Fibroblast of pulmonary artery (primary cell): ENCODE measurements around the gene RPL27A.

Experiments used
- DNase-seq: peaks from one replicate; pipeline ENCODE4 v3.0.0-alpha.2; 2010; ENCODE audit warnings: low read depth
- H3K4me3 ChIP-seq: replicated peaks from 2 replicates; pipeline ENCODE4 v1.5.1; 2011; ENCODE audit warnings: low read depth, mild to moderate bottlenecking, control low read depth, low read length, moderate library complexity
- CTCF ChIP-seq: IDR thresholded peaks from 2 replicates; pipeline ENCODE4 v1.5.1; 2011; ENCODE audit warnings: mild to moderate bottlenecking, control low read depth, low read length, inconsistent platforms; ENCODE audit errors: missing control alignments

RPL27A gene

DNA sequence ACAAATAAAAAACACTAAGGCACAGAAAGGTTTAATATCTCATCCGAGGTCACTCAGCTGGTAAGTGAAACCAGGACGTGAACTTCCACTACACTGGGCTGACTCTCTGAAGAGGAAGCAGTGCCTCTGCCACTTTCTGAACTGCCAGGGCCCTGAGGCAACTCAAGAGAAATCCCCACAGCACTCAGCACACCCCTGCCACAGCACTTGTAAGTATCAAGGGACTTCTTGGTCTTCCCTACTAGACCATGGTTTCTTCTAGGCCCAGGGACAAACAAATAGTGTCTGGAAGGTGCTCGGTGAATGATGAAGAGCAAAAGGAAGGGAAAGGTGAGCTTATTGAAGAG lies 49.7 kb downstream of the RPL27A start:
- no peak for DNase-seq
- no peak overlapping the region for H3K4me3 ChIP-seq
- no peak for TF ChIP-seq CTCF

GRCh38 chr11:8732748-8733241 lies 50.2 kb downstream of the RPL27A start:
- TF ChIP-seq CTCF = no peak
- DNase-seq = peak; percentile 78
- H3K4me3 ChIP-seq = no peak overlapping the region

- no peak for TF ChIP-seq CTCF
- no peak for DNase-seq
- H3K4me3 ChIP-seq = no peak overlapping the region
Measured at GRCh38 chr11:8733852-8734251, 51.3 kb downstream of the RPL27A start.

DNA sequence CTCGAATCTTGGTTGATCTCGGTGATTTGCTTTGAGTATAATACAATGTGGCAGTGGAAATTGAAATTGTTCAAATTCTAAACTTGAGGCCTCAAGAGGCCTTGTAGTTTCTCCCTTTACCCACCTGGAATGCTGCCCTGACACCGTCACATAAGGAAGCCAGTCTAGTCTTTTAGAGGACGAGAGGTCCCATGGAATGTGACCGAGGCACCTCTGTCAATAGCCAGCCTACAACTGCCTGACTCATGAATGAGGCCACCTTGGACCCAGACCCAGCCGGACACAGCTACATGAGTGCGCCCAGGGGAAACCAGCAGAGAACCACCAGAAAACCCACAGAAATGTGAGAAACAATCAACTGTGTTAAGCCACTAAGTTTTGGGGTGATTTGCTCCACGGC lies 52.5 kb downstream of the RPL27A start:
- no peak for DNase-seq
- TF ChIP-seq CTCF = no peak
- no peak overlapping the region for H3K4me3 ChIP-seq

DNA sequence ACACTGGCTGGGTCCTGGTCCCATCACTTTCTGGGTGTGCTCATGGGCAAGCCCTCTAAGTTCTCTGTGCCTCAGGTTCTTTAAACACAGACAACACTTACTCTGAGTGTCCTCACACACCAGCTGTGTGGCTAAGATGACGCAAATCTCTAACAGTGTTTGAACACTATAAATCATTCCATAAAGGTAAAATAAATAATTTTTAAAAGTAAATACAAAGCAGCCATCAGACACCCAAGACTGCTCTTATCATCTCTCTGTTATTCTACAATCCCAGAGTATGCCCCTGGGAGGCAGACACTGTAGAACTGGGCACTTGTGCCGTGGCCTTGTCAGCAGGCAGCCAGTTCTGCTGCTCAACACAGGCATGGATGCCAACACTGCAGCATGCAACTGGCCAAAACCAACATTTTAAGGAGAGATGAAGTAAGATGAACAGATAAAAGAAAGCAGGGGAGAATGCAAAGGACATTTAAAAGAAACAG lies 56.8 kb downstream of the RPL27A start:
- H3K4me3 ChIP-seq = no peak overlapping the region
- no peak for DNase-seq
- TF ChIP-seq CTCF = no peak
